ENCODE measurements around the gene HJURP.

The HJURP gene

GRCh38 chr2:233793465-233794127 is 60.7 kb downstream of the HJURP start:
- ATAC-seq, result no peak

GRCh38 chr2:233792720-233793119 is 61.6 kb downstream of the HJURP start:
- no peak for ATAC-seq
- no peak for TF ChIP-seq ZNF8 (CRISPR knock-in tag; IDR thresholded peaks at IDR 0.05)
- no peak for TF ChIP-seq ZNF565 (CRISPR knock-in tag; conservative IDR thresholded peaks at IDR 0.05; ENCODE audit: low read depth)
- no peak for TF ChIP-seq ZFP3 (CRISPR knock-in tag; IDR thresholded peaks at IDR 0.05)
- no peak for TF ChIP-seq CSRNP3 (CRISPR knock-in tag; IDR thresholded peaks at IDR 0.05)
- no peak for TF ChIP-seq ZNF70 (CRISPR knock-in tag; IDR thresholded peaks at IDR 0.05)
- TF ChIP-seq, protein P1, sequence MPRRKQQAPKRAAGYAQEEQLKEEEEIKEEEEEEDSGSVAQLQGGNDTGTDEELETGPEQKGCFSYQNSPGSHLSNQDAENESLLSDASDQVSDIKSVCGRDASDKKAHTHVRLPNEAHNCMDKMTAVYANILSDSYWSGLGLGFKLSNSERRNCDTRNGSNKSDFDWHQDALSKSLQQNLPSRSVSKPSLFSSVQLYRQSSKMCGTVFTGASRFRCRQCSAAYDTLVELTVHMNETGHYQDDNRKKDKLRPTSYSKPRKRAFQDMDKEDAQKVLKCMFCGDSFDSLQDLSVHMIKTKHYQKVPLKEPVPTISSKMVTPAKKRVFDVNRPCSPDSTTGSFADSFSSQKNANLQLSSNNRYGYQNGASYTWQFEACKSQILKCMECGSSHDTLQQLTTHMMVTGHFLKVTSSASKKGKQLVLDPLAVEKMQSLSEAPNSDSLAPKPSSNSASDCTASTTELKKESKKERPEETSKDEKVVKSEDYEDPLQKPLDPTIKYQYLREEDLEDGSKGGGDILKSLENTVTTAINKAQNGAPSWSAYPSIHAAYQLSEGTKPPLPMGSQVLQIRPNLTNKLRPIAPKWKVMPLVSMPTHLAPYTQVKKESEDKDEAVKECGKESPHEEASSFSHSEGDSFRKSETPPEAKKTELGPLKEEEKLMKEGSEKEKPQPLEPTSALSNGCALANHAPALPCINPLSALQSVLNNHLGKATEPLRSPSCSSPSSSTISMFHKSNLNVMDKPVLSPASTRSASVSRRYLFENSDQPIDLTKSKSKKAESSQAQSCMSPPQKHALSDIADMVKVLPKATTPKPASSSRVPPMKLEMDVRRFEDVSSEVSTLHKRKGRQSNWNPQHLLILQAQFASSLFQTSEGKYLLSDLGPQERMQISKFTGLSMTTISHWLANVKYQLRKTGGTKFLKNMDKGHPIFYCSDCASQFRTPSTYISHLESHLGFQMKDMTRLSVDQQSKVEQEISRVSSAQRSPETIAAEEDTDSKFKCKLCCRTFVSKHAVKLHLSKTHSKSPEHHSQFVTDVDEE (CRISPR knock-in tag; IDR thresholded peaks at IDR 0.05), result no peak
- TF ChIP-seq, protein P2, sequence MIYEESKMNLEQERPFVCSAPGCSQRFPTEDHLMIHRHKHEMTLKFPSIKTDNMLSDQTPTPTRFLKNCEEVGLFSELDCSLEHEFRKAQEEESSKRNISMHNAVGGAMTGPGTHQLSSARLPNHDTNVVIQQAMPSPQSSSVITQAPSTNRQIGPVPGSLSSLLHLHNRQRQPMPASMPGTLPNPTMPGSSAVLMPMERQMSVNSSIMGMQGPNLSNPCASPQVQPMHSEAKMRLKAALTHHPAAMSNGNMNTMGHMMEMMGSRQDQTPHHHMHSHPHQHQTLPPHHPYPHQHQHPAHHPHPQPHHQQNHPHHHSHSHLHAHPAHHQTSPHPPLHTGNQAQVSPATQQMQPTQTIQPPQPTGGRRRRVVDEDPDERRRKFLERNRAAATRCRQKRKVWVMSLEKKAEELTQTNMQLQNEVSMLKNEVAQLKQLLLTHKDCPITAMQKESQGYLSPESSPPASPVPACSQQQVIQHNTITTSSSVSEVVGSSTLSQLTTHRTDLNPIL (CRISPR knock-in tag; IDR thresholded peaks at IDR 0.05; ENCODE audit: low read depth), result no peak
- TF ChIP-seq OSR1 (CRISPR knock-in tag; IDR thresholded peaks at IDR 0.05), result no peak
- no peak for TF ChIP-seq RARB (CRISPR knock-in tag; IDR thresholded peaks at IDR 0.05)
- TF ChIP-seq ZC3H10 (CRISPR knock-in tag; IDR thresholded peaks at IDR 0.05), result no peak
- TF ChIP-seq ZFP30 (CRISPR knock-in tag; IDR thresholded peaks at IDR 0.05), result no peak
- no peak for TF ChIP-seq TCF4 (CRISPR knock-in tag; IDR thresholded peaks at IDR 0.05; ENCODE audit: borderline replicate concordance)
- TF ChIP-seq BACH2 (CRISPR knock-in tag; IDR thresholded peaks at IDR 0.05; ENCODE audit: borderline replicate concordance), result no peak
- no peak for TF ChIP-seq CSDC2 (CRISPR knock-in tag; IDR thresholded peaks at IDR 0.05)
- TF ChIP-seq PPARA (CRISPR knock-in tag; IDR thresholded peaks at IDR 0.05; ENCODE audit: borderline replicate concordance), result no peak
- TF ChIP-seq ESRRG (CRISPR knock-in tag; IDR thresholded peaks at IDR 0.05), result no peak

More at GRCh38 chr2:233793465-233794127, 60.7 kb downstream of the HJURP start:
- TF ChIP-seq ESRRG (CRISPR knock-in tag; IDR thresholded peaks at IDR 0.05) (no peak), GLIS3 (CRISPR knock-in tag; IDR thresholded peaks at IDR 0.05) (no peak), RARB (CRISPR knock-in tag; IDR thresholded peaks at IDR 0.05) (no peak), ZFP3 (CRISPR knock-in tag; IDR thresholded peaks at IDR 0.05) (no peak), CSDC2 (CRISPR knock-in tag; IDR thresholded peaks at IDR 0.05) (no peak), SNAI2 (CRISPR knock-in tag; IDR thresholded peaks at IDR 0.05) (no peak), ARNTL (CRISPR knock-in tag; IDR thresholded peaks at IDR 0.05; ENCODE audit: borderline replicate concordance, low read depth) (no peak), OSR1 (CRISPR knock-in tag; IDR thresholded peaks at IDR 0.05) (no peak), POU6F1 (CRISPR knock-in tag; IDR thresholded peaks at IDR 0.05; ENCODE audit: borderline replicate concordance, low read depth) (no peak)
- TF ChIP-seq, protein P1 (CRISPR knock-in tag; IDR thresholded peaks at IDR 0.05), result no peak

All from SK-N-SH treated with all-trans-retinoic acid at 6 μM for 48 hours (cell line).